ENCODE data around the gene CXCL3. TPM values are rescaled to one million over a fixed set of nuclear protein-coding genes. Genes with fewer than 3 reads are reported as not detected.

CXCL3 gene
- polyA plus RNA-seq, 10 donors = 0.19 to 0.89 (median 0.36) TPM; not detected in 4

- DNase-seq = no peak
Observed at GRCh38 chr4:74014332-74014731, 24.2 kb downstream of the CXCL3 start.

- no peak for DNase-seq
Observed at GRCh38 chr4:74013264-74013663, 25.2 kb downstream of the CXCL3 start.

GRCh38 chr4:74012130-74012529, 26.4 kb downstream of the CXCL3 start:
- no peak for DNase-seq

- no peak for DNase-seq
Observed at GRCh38 chr4:74009307-74009706, 29.2 kb downstream of the CXCL3 start.

- peak in 1 of 3 donors; percentile 22 for DNase-seq
Observed at GRCh38 chr4:74006009-74006476, 32.4 kb downstream of the CXCL3 start.

GRCh38 chr4:74005528-74005927, 33.0 kb downstream of the CXCL3 start:
- no peak for DNase-seq

- DNase-seq = no peak
Observed at GRCh38 chr4:74004668-74005067, 33.8 kb downstream of the CXCL3 start.

- DNase-seq = no peak
Observed at GRCh38 chr4:74000301-74000700, 38.2 kb downstream of the CXCL3 start.

- DNase-seq = peak; percentile 14 to 59 (median 40)
Observed at GRCh38 chr4:73998040-73999011, 40.2 kb downstream of the CXCL3 start, which contains the start of gene CXCL5. CXCL5 (minus strand) TSS chr4:73998677; CDS start chr4:73998581, 96 bp downstream.

- DNase-seq = no peak
Observed at GRCh38 chr4:73992050-73992449, 46.4 kb downstream of the CXCL3 start.

GRCh38 chr4:73991742-73992000, 46.8 kb downstream of the CXCL3 start:
- DNase-seq = no peak

- no peak for DNase-seq
Observed at GRCh38 chr4:73990988-73991741, 47.3 kb downstream of the CXCL3 start.

- DNase-seq = no peak
Observed at GRCh38 chr4:73989928-73990327, 48.6 kb downstream of the CXCL3 start.

- no peak for DNase-seq
Observed at GRCh38 chr4:73989031-73989430, 49.5 kb downstream of the CXCL3 start.

GRCh38 chr4:73988061-73988460, 50.4 kb downstream of the CXCL3 start, which contains the start of gene PPBP:
PPBP (minus strand) TSS chr4:73988190; CDS start chr4:73988103, 87 bp downstream.
- no peak for DNase-seq

Other genes with a start within 250 kb of the CXCL3 start
- gene CXCL6, start 202.0 kb downstream of the CXCL3 start, polyA plus RNA-seq (ENCODE audit: insufficient read length in 10 of 10) = under 1 TPM in 5 of 10 donors, not detected in 5; 0.08 to 0.34 (median 0.30) TPM
- not detected for gene PF4V1, start 185.4 kb downstream of the CXCL3 start, polyA plus RNA-seq (ENCODE audit: insufficient read length in 10 of 10)
- 1 to 10 TPM in 1 of 10 donors, under 1 TPM in 7, not detected in 2; 0.31 to 1.4 (median 0.53) TPM for gene CXCL1, start 169.3 kb downstream of the CXCL3 start, polyA plus RNA-seq (ENCODE audit: insufficient read length in 10 of 10)
- 1 to 10 TPM in 7 of 10 donors, under 1 TPM in 3; 0.77 to 2.8 (median 1.5) TPM for gene PF4, start 56.7 kb downstream of the CXCL3 start, polyA plus RNA-seq (ENCODE audit: insufficient read length in 10 of 10)
- gene PPBP, start 50.5 kb downstream of the CXCL3 start, polyA plus RNA-seq (ENCODE audit: insufficient read length in 10 of 10) = 1 to 10 TPM; 2.4 to 6.3 (median 3.5) TPM
- gene CXCL5, start 40.0 kb downstream of the CXCL3 start, polyA plus RNA-seq (ENCODE audit: insufficient read length in 10 of 10) = 1 to 10 TPM in 1 of 10 donors, under 1 TPM in 8, not detected in 1; 0.08 to 1.2 (median 0.28) TPM
- 1 to 10 TPM in 5 of 10 donors, under 1 TPM in 5; 0.19 to 6.3 (median 1.1) TPM for gene CXCL2, start 60.5 kb upstream of the CXCL3 start, polyA plus RNA-seq (ENCODE audit: insufficient read length in 10 of 10)
- gene MTHFD2L, start 119.4 kb upstream of the CXCL3 start, polyA plus RNA-seq (ENCODE audit: insufficient read length in 10 of 10) = 10 to 100 TPM; 12.3 to 22.2 (median 17.6) TPM